Endometrial microvascular endothelial cells (primary cell): ENCODE results near the gene SP7. TPM values are rescaled to one million over a fixed set of nuclear protein-coding genes. Genes with fewer than 3 reads are reported as not detected.

ENCODE experiments used
- in situ Hi-C: cut with HindIII; loops from 2 replicates; pipeline ENCODE4 v1.10.0; 2017; ENCODE audit warnings: low sequenced_read_pairs, low pct_unique_long_range_greater_than_20kb; ENCODE audit errors: inconsistent ontology term
- total RNA-seq: library from RNA; depleted of rRNA; stranded (reverse); fragments of >200 nt; gene quantifications from one replicate; pipeline ENCODE4 v1.2.3, GENCODE V29; 2015; ENCODE audit errors: inconsistent ontology term

The SP7 gene
- total RNA-seq, 1 donor from 2014 or later, result not detected

- in situ Hi-C loops, result no loop called here
These were observed 46.3 kb downstream of the SP7 start for GRCh38 chr12:53289891-53290290.

- in situ Hi-C loops, result no loop called here
These were observed 47.8 kb downstream of the SP7 start for GRCh38 chr12:53288322-53288721.

GRCh38 chr12:53287741-53288216, 48.4 kb downstream of the SP7 start:
- in situ Hi-C loops, result no loop called here

- in situ Hi-C loops, result no loop called here
These were observed 49.7 kb downstream of the SP7 start for GRCh38 chr12:53286448-53286847.

GRCh38 chr12:53279888-53280498, 56.2 kb downstream of the SP7 start:
- in situ Hi-C loops, result no loop called here

- in situ Hi-C loops, result no loop called here
These were observed 56.8 kb downstream of the SP7 start for GRCh38 chr12:53279283-53279869.

GRCh38 chr12:53277981-53278380, 58.2 kb downstream of the SP7 start:
- in situ Hi-C loops, result no loop called here

Other genes starting within 250 kb of the SP7 start
- gene IGFBP6, start 238.7 kb downstream of the SP7 start, total RNA-seq, result 73.8 TPM
- not detected for gene SOAT2, start 232.9 kb downstream of the SP7 start, total RNA-seq
- 5.9 TPM for gene ZNF740, start 155.6 kb downstream of the SP7 start, total RNA-seq
- 4.6 TPM for gene CSAD, start 155.4 kb downstream of the SP7 start, total RNA-seq
- gene ITGB7, start 129.1 kb downstream of the SP7 start, total RNA-seq, result 0.93 TPM
- gene RARG, start 104.1 kb downstream of the SP7 start, total RNA-seq, result 23.5 TPM
- gene ESPL1, start 68.1 kb downstream of the SP7 start, total RNA-seq, result 31.9 TPM
- gene PFDN5, start 40.8 kb downstream of the SP7 start, total RNA-seq, result 419 TPM
- 55.1 TPM for gene MYG1, start 36.7 kb downstream of the SP7 start, total RNA-seq
- 93.8 TPM for gene AAAS, start 14.7 kb downstream of the SP7 start, total RNA-seq
- 34.6 TPM for gene SP1, start 43.8 kb upstream of the SP7 start, total RNA-seq
- gene AMHR2, start 87.5 kb upstream of the SP7 start, total RNA-seq, result not detected
- gene PRR13, start 105.4 kb upstream of the SP7 start, total RNA-seq, result 91.8 TPM
- gene PCBP2, start 115.7 kb upstream of the SP7 start, total RNA-seq, result 407 TPM
- 11.8 TPM for gene MAP3K12, start 163.1 kb upstream of the SP7 start, total RNA-seq
- 43.3 TPM for gene TARBP2, start 164.9 kb upstream of the SP7 start, total RNA-seq
- gene NPFF, start 171.1 kb upstream of the SP7 start, total RNA-seq, result not detected